Panc1 (cell line): ENCODE measurements around the gene CASP3. TPM values are rescaled to one million over a fixed set of nuclear protein-coding genes. Genes with fewer than 3 reads are reported as not detected.
A peak's percentile ranks its signal among the peaks of the same experiment; 100 is the strongest.

ENCODE experiments used
- ATAC-seq: fragments of 200-7000 bp; cut with Tn5 transposase; 2 replicates; pipeline ENCODE4 v1.9.1; 2020; ENCODE audit warnings: mild to moderate bottlenecking, moderate library complexity
- BruUV-seq: library from RNA; stranded (reverse); fragments of 400-500 nt; replicated peaks from 2 replicates; lab custom pipeline; 2021; lab: Mats Ljungman, UMichigan
- CTCF ChIA-PET: fragments of 300-600 bp; sonication (Branson Sonifier 250); formaldehyde crosslinking; loops from one replicate; lab custom pipeline; 2022; ENCODE audit warnings: antibody characterized with exemption; lab: Charles Lee
- POLR2A ChIA-PET: fragments of 300-600 bp; sonication (Branson Sonifier 250); formaldehyde crosslinking; loops from one replicate; lab custom pipeline; 2022; ENCODE audit warnings: antibody characterized with exemption; lab: Charles Lee
- DNase-seq: peaks from one replicate; pipeline ENCODE4 v3.0.0-alpha.2; 2010; ENCODE audit warnings: low read depth, low spot score
- H3K27ac ChIP-seq: 2 replicates; pipeline ENCODE4 v1.5.1; 2011; ENCODE audit warnings: mild to moderate bottlenecking, low read length, inconsistent platforms
- H3K27me3 ChIP-seq: fragments of 200-500 bp; sonication (Bioruptor generic); 2 replicates; pipeline ENCODE4 v1.6.0; 2014; ENCODE audit warnings: low read length, inconsistent platforms; ENCODE audit not compliant: control insufficient read depth, insufficient read depth
- H3K36me3 ChIP-seq: fragments of 200-500 bp; sonication (Bioruptor generic); 2 replicates; pipeline ENCODE4 v1.5.1; 2014; ENCODE audit warnings: inconsistent platforms, mild to moderate bottlenecking, low read length, moderate library complexity; ENCODE audit not compliant: control insufficient read depth, insufficient read depth
- H3K4me1 ChIP-seq: 2 replicates; pipeline ENCODE4 v1.5.1; 2011; ENCODE audit warnings: inconsistent platforms, mild to moderate bottlenecking, low read length, moderate library complexity; ENCODE audit not compliant: control insufficient read depth, insufficient read depth
- H3K4me3 ChIP-seq, 2 experiments: 2 replicates each; pipeline ENCODE4 v1.5.1; 2011 to 2012; ENCODE audit warnings: low read depth in 2 of 2, low read length in 2 of 2, mild to moderate bottlenecking in 2 of 2, inconsistent platforms in 1 of 2, moderate library complexity in 1 of 2
- H3K9me3 ChIP-seq: fragments of 200-500 bp; sonication (Bioruptor generic); 2 replicates; pipeline ENCODE4 v1.5.1; 2014; ENCODE audit warnings: low read depth, mild to moderate bottlenecking, inconsistent platforms, low read length, moderate library complexity; ENCODE audit not compliant: control insufficient read depth, insufficient read depth
- CTCF ChIP-seq: fragments of 450-650 bp; IDR thresholded peaks from 2 replicates; pipeline ENCODE4 v1.5.1; 2017; ENCODE audit warnings: mild to moderate bottlenecking
- POLR2AphosphoS5 ChIP-seq: IDR thresholded peaks from 2 replicates; pipeline ENCODE4 v1.6.1; 2012; ENCODE audit warnings: mild to moderate bottlenecking, low read depth, low read length, moderate library complexity
- REST ChIP-seq, 2 experiments: IDR thresholded peaks; 2 replicates each; pipeline ENCODE4 v1.6.1; 2011 to 2012; ENCODE audit warnings: low read depth in 2 of 2, control low read depth in 1 of 2, low read length in 1 of 2, mild to moderate bottlenecking in 1 of 2, moderate library complexity in 1 of 2; ENCODE audit not compliant: insufficient read depth in 1 of 2
- SIN3A ChIP-seq: IDR thresholded peaks from 2 replicates; pipeline ENCODE4 v1.6.1; 2012; ENCODE audit warnings: low read depth, mild to moderate bottlenecking, low read length, moderate library complexity, borderline replicate concordance; ENCODE audit not compliant: insufficient read depth
- TCF7L2 ChIP-seq: IDR thresholded peaks from 2 replicates; pipeline ENCODE4 v1.6.1; 2011; ENCODE audit warnings: mild to moderate bottlenecking, low read depth, low read length, inconsistent platforms
- in situ Hi-C: cut with HindIII; loops from 2 replicates; pipeline ENCODE4 v1.10.0; 2016; ENCODE audit warnings: low sequenced_read_pairs, low pct_unique_long_range_greater_than_20kb
- intact Hi-C: fragments of 100-400 bp; cut with micrococcal nuclease; formaldehyde crosslinking; loops from one replicate; pipeline ENCODE4 v1.10.0; 2022; ENCODE audit not compliant: unreplicated experiment
- total RNA-seq: library from RNA; stranded (reverse); gene quantifications from one replicate; pipeline ENCODE4 v1.2.1, GENCODE V29; 2021; ENCODE audit not compliant: unreplicated experiment

The CASP3 gene
- total RNA-seq, 1 experiment from 2014 or later: 24.3 TPM

GRCh38 chr4:184689681-184690080 is 40.4 kb upstream of the CASP3 start:
- in situ Hi-C loops (no loop called here), intact Hi-C loops (no loop called here)
- no peak for DNase-seq
- POLR2A ChIA-PET: no interaction called here
- H3K27ac ChIP-seq: no peak overlapping the region
- CTCF ChIA-PET: no interaction called here
- no peak for ATAC-seq
- BruUV-seq: no TSS peak
- H3K9me3 ChIP-seq: no peaks in the 10 kb centered on the region
- no peaks in the 10 kb centered on the region for H3K27me3 ChIP-seq
- H3K36me3 ChIP-seq: peaks cover 5% of the 10 kb centered on the region; the same call in 1 of the 2 replicates
- no peak overlapping the region for H3K4me3 ChIP-seq
- TF ChIP-seq SIN3A (no peak), POLR2AphosphoS5 (no peak), REST (IDR thresholded peaks at IDR 0.05; ENCODE audit: insufficient read depth in 1 of 2, low read depth in 2 of 2, low read length in 1 of 2) (no peak), TCF7L2 (no peak), CTCF (no peak)
- H3K4me1 ChIP-seq: peaks cover 7% of the 10 kb centered on the region; the same call in 1 of the 2 replicates

- H3K4me1 ChIP-seq: peaks cover 7% of the 10 kb centered on the region; the same call in 1 of the 2 replicates
- peak; percentile 98 for ATAC-seq
- peak overlapping the region; percentile 18; the same call in 1 of the 2 replicates for H3K27ac ChIP-seq
- intact Hi-C loops: no loop called here
- H3K27me3 ChIP-seq: no peaks in the 10 kb centered on the region
- in situ Hi-C loops: no loop called here
- DNase-seq: peak; percentile 84
- TF ChIP-seq SIN3A (no peak), CTCF (no peak), TCF7L2 (no peak), POLR2AphosphoS5 (no peak), REST (IDR thresholded peaks at IDR 0.05; ENCODE audit: insufficient read depth in 1 of 2, low read depth in 2 of 2, low read length in 1 of 2) (no peak)
- no peaks in the 10 kb centered on the region for H3K9me3 ChIP-seq
- no peaks in the 10 kb centered on the region; the same call in 1 of the 2 replicates for H3K36me3 ChIP-seq
- BruUV-seq: no TSS peak
- no peak overlapping the region for H3K4me3 ChIP-seq
- CTCF ChIA-PET: no interaction called here
- POLR2A ChIA-PET: no interaction called here
Measured at GRCh38 chr4:184688447-184688846, 39.2 kb upstream of the CASP3 start.
